GM19463 (cell line): ENCODE data around the gene TMIGD3.
"Not testable (repeated sequence)": the region's sequence is repeated elsewhere in the genome, so short reads cannot be mapped to it uniquely, and the experiment has no call there.

Experiments
- ATAC-seq: cut with Tn5 transposase; IDR thresholded peaks from one replicate; pipeline ENCODE4 v1.9.1; 2021; ENCODE audit warnings: mild to moderate bottlenecking, moderate library complexity; ENCODE audit not compliant: unreplicated experiment

TMIGD3 gene

DNA sequence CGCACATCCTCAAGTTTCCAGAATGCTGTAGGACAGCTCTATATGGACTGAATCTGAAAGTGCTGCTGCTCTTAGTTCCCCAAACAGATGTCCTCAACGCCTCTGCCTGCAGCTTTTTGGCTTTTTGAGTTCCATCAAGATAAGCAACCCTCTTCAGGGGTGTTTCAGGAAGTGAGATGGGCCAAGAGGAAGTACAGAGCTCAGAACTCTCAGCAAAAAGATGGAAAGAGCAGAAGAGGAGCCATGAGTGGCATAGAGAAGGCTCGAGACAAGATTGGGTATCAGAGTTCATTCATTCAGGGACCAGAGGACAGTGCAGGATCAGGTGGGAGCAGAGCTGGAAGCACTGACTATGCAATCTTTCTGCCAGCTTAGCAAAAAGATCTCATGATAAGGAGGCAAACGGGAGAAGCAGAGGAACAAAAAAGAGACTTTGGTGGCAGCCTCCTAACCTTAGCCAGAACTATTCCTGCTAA lies at the start of gene TMIGD3, which contains the start of gene ADORA3:
Gene TMIGD3 (minus strand): TSS at position 49 of the 476 bp plus-strand sequence. CDS start 279 bp downstream, outside the sequence.
Gene ADORA3 (minus strand): TSS at position 49 of the 476 bp plus-strand sequence. CDS start 279 bp downstream, outside the sequence.
- ATAC-seq = no peak

DNA sequence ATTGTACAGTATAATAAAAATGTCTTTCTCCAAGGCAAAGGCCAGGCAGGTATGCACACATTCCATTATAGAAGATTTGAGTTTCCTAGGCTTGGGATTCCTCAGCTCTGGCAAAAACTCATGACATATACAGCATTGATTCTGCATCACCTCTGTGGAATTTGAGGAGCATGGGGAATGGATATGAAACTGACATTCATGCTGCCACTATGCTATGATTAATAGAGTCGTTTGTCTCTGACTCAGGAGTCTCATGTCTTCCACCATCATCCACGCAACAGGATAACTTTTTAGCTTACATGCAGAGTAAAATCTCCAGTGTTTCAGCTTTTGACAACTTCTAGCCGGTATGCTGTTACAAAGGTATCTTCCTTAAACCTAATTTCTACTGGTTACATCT lies 49.8 kb upstream of the TMIGD3 start:
- ATAC-seq = no peak

GRCh38 chr1:111552587-111552986 lies 49.2 kb upstream of the TMIGD3 start:
- ATAC-seq = no peak

- no peak for ATAC-seq
Measured at GRCh38 chr1:111551623-111552411, 48.4 kb upstream of the TMIGD3 start.

GRCh38 chr1:111547786-111548185 lies 44.4 kb upstream of the TMIGD3 start:
- ATAC-seq = not testable (repeated sequence)

DNA sequence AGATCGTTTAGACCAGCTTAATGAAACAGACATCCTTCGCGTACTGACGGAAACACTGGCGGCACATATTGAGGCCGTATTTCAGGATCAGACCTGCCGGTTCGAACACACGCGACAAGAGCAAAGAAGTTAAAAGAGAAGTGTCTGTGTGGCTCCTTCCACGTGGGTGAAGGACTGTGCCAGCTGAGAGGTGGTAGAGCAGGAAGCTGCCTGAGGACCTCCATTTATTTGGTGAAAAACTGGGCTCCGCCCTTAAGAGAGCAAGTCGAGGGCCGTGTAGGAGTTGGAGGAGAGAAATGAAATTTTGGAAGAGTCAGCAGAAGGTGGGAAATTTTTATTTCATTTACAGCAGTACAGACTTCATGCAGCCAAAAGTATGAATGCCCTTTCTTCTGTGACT lies 38.8 kb upstream of the TMIGD3 start:
- ATAC-seq = no peak

- no peak for ATAC-seq
Measured at GRCh38 chr1:111541721-111542120, 38.3 kb upstream of the TMIGD3 start.

- ATAC-seq = no peak
Measured at GRCh38 chr1:111540928-111541327, 37.5 kb upstream of the TMIGD3 start.

GRCh38 chr1:111538343-111539025 lies 35.1 kb upstream of the TMIGD3 start:
- ATAC-seq = no peak

DNA sequence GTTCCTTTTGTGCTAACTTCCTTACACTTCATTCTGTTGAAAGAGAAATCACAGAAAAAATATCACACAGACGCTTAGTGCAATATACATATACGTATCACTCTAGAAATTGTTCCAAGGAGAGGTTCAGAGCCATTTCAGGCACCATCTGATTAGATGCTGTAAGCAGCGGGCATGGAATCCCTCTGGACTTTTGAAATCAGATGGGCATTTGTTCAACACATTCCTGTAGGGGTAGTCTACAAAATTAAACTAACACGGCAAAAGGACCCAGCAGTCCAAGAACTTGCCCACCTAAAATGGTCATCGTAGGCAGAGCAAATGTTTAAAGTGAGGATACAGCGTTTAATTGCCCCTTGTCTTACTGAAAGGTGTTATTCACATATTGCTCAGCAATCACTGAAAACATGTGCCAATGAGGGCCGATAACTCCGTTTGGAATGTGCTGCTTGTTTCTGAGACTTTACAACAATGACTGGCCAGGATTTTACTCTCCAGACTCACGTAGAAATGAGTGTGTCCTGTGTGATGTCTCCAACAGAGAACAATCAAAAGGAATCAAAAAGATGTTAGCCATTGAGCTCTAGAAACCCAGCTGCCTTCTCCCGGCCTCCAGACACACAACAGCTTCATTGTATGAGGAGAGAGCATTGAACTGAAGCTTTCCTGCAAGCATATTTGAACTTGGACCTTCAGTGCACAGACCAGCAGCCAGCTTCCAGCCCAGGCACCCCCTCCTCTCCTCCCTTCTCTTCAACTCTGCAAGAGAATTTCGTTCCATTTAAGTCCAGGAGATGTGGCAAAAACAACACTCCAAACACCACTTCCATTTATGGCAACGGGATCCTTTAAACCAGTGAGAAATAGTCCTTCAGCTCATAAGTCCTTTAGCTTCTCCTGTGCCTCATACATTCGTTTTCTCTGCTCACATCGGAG lies 32.1 kb upstream of the TMIGD3 start:
- no peak for ATAC-seq

GRCh38 chr1:111520053-111520452 lies 16.6 kb upstream of the TMIGD3 start:
- ATAC-seq = no peak

DNA sequence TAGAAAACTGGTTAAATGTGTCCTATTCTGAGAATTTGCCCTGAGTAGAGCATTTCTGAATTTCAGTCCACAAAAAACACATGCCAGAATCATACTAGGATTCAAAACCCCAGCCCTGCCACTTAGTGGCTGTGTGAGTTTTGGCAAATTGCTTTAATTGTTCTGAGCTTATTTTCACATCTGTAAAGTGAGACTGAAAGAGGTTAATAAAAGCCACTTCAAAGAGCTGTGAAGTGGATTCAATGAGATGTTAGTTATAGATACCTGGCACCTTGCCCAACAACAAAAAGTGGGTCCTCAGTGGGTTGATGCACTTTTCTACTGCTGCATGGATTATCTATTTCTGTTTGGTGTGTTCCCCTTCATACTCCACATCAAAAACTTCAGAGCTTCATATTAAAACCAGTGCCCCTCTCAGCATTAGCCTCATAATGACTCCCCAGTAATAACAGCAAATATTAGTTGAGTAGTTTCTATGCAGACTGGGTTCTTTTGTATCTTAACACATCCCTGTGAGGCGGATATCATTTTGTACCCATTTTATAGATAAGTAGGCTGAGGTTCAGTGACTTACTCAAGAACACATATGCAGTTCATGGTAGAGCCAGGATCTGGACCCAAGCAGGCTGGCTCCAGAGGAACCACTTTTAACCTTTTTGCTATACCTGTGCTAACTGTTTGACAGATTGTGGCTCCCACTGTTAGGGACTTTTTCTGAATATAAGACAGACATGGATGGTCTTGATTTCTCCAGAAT lies 14.2 kb upstream of the TMIGD3 start:
- ATAC-seq = no peak

DNA sequence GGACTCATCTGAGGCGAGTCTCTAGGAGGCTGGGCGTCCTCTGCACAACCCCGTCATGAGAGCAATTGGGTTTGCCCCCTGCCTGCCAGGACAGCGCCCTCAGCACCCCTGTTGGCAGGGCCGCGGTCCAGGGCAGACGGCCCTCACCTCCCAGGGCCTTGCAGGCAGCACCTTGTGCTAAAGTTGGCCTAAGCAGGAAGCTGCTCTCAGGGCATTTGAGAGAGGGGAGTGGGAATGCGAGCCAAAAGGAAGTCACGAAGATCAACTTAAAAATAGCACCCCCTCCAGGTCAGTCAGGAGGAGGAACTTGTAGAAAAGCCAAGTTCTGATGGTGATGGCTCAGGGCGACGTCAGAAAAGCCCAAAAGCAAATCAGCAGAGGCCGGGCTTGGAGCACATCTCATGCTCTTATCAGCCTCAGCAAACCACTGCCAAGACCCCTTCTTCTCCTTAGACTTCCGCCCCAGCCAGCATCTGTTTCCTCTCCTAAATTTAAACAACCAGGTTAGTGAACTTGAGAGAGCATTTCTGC lies 12.6 kb upstream of the TMIGD3 start:
- peak; percentile 40 for ATAC-seq

GRCh38 chr1:111515291-111516004 lies 12.0 kb upstream of the TMIGD3 start:
- peak; percentile 30 for ATAC-seq

GRCh38 chr1:111513410-111514020 lies 10.1 kb upstream of the TMIGD3 start:
- no peak for ATAC-seq

- no peak for ATAC-seq
Measured at GRCh38 chr1:111512931-111513330, 9.5 kb upstream of the TMIGD3 start.

DNA sequence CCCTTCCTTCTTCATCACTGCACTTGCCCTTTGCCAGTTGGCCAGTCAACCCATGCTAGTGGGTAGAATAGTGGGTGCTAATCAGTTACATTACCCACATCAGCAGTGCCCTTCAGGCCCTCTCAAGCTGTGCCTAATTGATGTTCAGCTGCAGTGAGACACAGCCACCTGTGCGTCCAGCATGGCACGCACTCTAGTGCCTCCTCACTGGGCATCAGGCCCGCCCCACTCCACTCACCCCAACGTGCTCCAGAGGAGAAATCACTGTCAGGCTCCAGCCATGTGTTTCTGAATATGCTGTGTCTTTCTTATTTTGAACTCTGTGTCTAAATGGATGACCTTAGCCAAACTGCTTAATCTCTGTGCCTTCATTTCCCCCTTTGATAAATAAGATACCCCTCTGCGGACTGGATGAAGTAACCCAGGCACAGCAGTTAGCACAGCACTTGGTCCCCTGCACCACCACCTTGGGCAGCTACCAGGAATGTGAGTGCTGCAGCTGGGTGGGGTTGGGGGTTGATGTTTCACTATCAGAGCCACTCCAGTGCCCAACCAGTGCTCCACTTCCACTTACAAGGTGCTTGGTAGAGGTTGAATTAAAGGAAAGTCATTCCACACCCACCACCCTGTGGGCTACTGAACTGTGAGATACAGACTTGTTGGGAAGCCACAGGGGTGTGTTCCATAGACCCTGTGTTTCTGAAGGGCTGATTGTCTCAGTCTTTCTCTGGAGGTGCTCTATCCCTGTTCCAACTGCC lies 8.9 kb upstream of the TMIGD3 start:
- ATAC-seq = no peak

DNA sequence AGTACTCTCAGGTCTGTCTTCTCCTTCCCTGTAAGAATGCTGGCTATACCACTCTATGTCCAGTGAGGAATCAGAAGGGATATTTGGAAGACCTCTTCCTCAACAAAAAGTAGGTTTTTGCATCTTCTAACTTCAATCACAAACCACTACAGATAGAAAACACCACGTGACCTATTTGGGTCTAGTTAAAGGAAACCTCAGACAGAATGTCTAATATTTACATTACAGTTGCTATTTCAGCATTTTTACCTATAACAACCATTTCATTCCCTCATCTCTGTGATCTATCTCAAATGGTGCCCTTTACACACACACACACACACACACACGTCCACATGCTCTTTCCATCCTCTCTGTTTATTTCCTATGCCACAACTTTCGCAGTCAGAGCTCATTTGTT lies 7.9 kb upstream of the TMIGD3 start:
- no peak for ATAC-seq
